ENCODE measurements around the gene SNU13.

DNA sequence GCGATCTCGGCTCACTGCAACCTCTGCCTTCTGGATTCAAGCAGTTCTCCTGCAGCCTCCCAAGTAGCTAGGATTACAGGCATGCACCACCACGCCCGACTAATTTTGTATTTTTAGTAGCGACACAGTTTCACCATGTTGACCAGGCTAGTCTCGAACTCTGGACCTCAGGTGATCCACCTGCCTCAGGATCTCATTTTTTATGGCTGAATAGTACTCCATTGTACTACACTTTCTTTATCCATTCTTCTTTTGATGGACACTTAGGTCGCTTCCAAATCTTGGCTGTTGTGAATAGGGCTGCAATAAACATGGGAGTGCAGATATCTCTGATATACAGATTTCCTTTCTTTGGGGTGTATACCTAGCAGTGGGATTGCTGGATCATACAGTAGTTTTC, 46.8 kb downstream of the SNU13 start:
- TF ChIP-seq POLR2AphosphoS5 (IDR thresholded peaks at IDR 0.05) (no peak), EP300 (conservative IDR thresholded peaks at IDR 0.05; ENCODE audit: poor library complexity, severe bottlenecking) (no peak)
- TF ChIP-seq, protein P1, sequence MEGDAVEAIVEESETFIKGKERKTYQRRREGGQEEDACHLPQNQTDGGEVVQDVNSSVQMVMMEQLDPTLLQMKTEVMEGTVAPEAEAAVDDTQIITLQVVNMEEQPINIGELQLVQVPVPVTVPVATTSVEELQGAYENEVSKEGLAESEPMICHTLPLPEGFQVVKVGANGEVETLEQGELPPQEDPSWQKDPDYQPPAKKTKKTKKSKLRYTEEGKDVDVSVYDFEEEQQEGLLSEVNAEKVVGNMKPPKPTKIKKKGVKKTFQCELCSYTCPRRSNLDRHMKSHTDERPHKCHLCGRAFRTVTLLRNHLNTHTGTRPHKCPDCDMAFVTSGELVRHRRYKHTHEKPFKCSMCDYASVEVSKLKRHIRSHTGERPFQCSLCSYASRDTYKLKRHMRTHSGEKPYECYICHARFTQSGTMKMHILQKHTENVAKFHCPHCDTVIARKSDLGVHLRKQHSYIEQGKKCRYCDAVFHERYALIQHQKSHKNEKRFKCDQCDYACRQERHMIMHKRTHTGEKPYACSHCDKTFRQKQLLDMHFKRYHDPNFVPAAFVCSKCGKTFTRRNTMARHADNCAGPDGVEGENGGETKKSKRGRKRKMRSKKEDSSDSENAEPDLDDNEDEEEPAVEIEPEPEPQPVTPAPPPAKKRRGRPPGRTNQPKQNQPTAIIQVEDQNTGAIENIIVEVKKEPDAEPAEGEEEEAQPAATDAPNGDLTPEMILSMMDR (IDR thresholded peaks at IDR 0.05; ENCODE audit: poor library complexity, severe bottlenecking) = no peak

Data from neural cell (in vitro differentiated cells).